Liver (tissue), 9 donors: ENCODE measurements around the gene IFNLR1. TPM values are rescaled to one million over a fixed set of nuclear protein-coding genes. Genes with fewer than 3 reads are reported as not detected.

Experiments used
- DNase-seq: peaks from one replicate; pipeline ENCODE4 v3.0.0-alpha.2; 2017; ENCODE audit warnings: low spot score
- H3K27ac ChIP-seq, 2 donors: one replicate each; pipeline ENCODE4 v1.7.0; 2013; ENCODE audit warnings: inconsistent platforms in 2 of 2, low read length in 2 of 2, control low read depth in 1 of 2, low read depth in 1 of 2, mild to moderate bottlenecking in 1 of 2
- H3K27me3 ChIP-seq, 4 donors: one replicate each; pipeline versions ENCODE4 v1.6.1 to v1.7.0; 2013; ENCODE audit warnings: low read length in 3 of 4, inconsistent platforms in 1 of 4, mild to moderate bottlenecking in 1 of 4, moderate library complexity in 1 of 4; ENCODE audit not compliant: control insufficient read depth in 4 of 4, insufficient read depth in 4 of 4
- H3K36me3 ChIP-seq, 4 donors: one replicate each; pipeline versions ENCODE4 v1.6.1 to v1.7.0; 2013; ENCODE audit warnings: low read length in 3 of 4, mild to moderate bottlenecking in 3 of 4, low read depth in 1 of 4, moderate library complexity in 1 of 4; ENCODE audit not compliant: control insufficient read depth in 4 of 4, insufficient read depth in 3 of 4
- H3K4me1 ChIP-seq, 4 donors: one replicate each; pipeline versions ENCODE4 v1.6.1 to v1.7.0; 2013; ENCODE audit warnings: low read length in 3 of 4, mild to moderate bottlenecking in 3 of 4, moderate library complexity in 1 of 4; ENCODE audit not compliant: control insufficient read depth in 4 of 4, insufficient read depth in 4 of 4
- H3K4me3 ChIP-seq, 3 donors: one replicate each; pipeline versions ENCODE4 v1.6.1 to v1.7.0; 2013; ENCODE audit warnings: low read length in 3 of 3, control low read depth in 1 of 3, low read depth in 1 of 3, mild to moderate bottlenecking in 1 of 3
- H3K9ac ChIP-seq, 2 donors: one replicate each; pipeline ENCODE4 v1.7.0; 2013; ENCODE audit warnings: low read length in 2 of 2, mild to moderate bottlenecking in 2 of 2, moderate library complexity in 2 of 2, control low read depth in 1 of 2, low read depth in 1 of 2
- H3K9me3 ChIP-seq, 4 donors: one replicate each; pipeline versions ENCODE4 v1.6.1 to v1.7.0; 2013; ENCODE audit warnings: low read length in 3 of 4; ENCODE audit not compliant: control insufficient read depth in 4 of 4
- EGR1 ChIP-seq, 2 donors: IDR thresholded peaks; 2 replicates each; pipeline ENCODE4 v1.6.1; 2016 to 2018; ENCODE audit warnings: antibody characterized with exemption in 2 of 2, low read depth in 2 of 2
- FOXA2 ChIP-seq: IDR thresholded peaks from 2 replicates; pipeline ENCODE4 v1.6.1; 2016; ENCODE audit warnings: antibody characterized with exemption
- GABPA ChIP-seq, 2 donors: IDR thresholded peaks in 1 of 2; conservative IDR thresholded peaks in 1 of 2; 2 replicates each; pipeline ENCODE4 v1.6.1; 2016; ENCODE audit warnings: antibody characterized with exemption in 2 of 2, mild to moderate bottlenecking in 1 of 2, moderate library complexity in 1 of 2
- HNF4A ChIP-seq, 2 donors: conservative IDR thresholded peaks; 2 replicates each; pipeline ENCODE4 v1.6.1; 2016; ENCODE audit warnings: antibody characterized with exemption in 2 of 2, mild to moderate bottlenecking in 2 of 2
- HNF4G ChIP-seq: IDR thresholded peaks from 2 replicates; pipeline ENCODE4 v1.6.1; 2016; ENCODE audit warnings: antibody characterized with exemption
- JUND ChIP-seq, 2 donors: IDR thresholded peaks; 2 replicates each; pipeline ENCODE4 v1.6.1; 2016; ENCODE audit warnings: antibody characterized with exemption in 2 of 2
- NR2F2 ChIP-seq: IDR thresholded peaks from 2 replicates; pipeline ENCODE4 v1.6.1; 2016; ENCODE audit warnings: antibody characterized with exemption
- RAD21 ChIP-seq, 2 donors: IDR thresholded peaks; 2 replicates each; pipeline ENCODE4 v1.6.1; 2016; ENCODE audit warnings: antibody characterized with exemption in 2 of 2, mild to moderate bottlenecking in 2 of 2
- RXRA ChIP-seq, 2 donors: IDR thresholded peaks; 2 replicates each; pipeline ENCODE4 v1.6.1; 2017 to 2018; ENCODE audit warnings: antibody characterized with exemption in 2 of 2, mild to moderate bottlenecking in 1 of 2
- SP1 ChIP-seq: IDR thresholded peaks from 2 replicates; pipeline ENCODE4 v1.6.1; 2018; ENCODE audit warnings: antibody characterized with exemption, mild to moderate bottlenecking
- TAF1 ChIP-seq: conservative IDR thresholded peaks from 2 replicates; pipeline ENCODE4 v1.6.1; 2016; ENCODE audit warnings: antibody characterized with exemption, mild to moderate bottlenecking
- WGBS: extraction: QIAGEN DNeasy Blood & Tissue Kit; methylation state at CpG from one replicate; pipeline ENCODE4 v1.1.7; 2013; 5-methylcytosine and 5-hydroxymethylcytosine counted together
- polyA plus RNA-seq, 2 donors: library from polyadenylated mRNA; stranded (reverse) in 1 of 2; unstranded in 1 of 2; fragments of 200-250 nt in 1 of 2; fragments of >200 nt in 1 of 2; fragmentation: Nextera tagmentation in 1 of 2; extraction: Ambion mirVana in 1 of 2; gene quantifications; one replicate each; pipeline versions ENCODE4 v1.2.1 to v1.2.3, GENCODE V29; 2013 to 2015
- total RNA-seq, 2 donors: library from RNA; depleted of rRNA; stranded (reverse); fragments of >200 nt; gene quantifications; one replicate each; pipeline ENCODE4 v1.2.3, GENCODE V29; 2014
- TF ChIP-seq, protein P1 (sequence below): IDR thresholded peaks from 2 replicates; pipeline ENCODE4 v1.6.1; 2016; ENCODE audit warnings: antibody characterized with exemption, mild to moderate bottlenecking
- TF ChIP-seq, protein P2 (sequence below): IDR thresholded peaks from 2 replicates; pipeline ENCODE4 v1.6.1; 2016; ENCODE audit warnings: antibody characterized with exemption
- TF ChIP-seq, protein P3 (sequence below): IDR thresholded peaks from 2 replicates; pipeline ENCODE4 v1.6.1; 2016; ENCODE audit warnings: antibody characterized with exemption
- TF ChIP-seq, protein P4 (sequence below): fragments of 150-350 bp; IDR thresholded peaks from 2 replicates; pipeline ENCODE4 v1.5.1; 2017; ENCODE audit warnings: improper control_type of control experiment, low read depth, low read length; ENCODE audit not compliant: missing input control
- donor health status: healthy.
- donor health status: healthy.
- donor health status: healthy.
- donor health status: healthy.
- donor health status: healthy.

IFNLR1 gene
- total and polyA plus RNA-seq, 4 donors, result 2.2 to 6.4 (median 3.5) TPM

DNA sequence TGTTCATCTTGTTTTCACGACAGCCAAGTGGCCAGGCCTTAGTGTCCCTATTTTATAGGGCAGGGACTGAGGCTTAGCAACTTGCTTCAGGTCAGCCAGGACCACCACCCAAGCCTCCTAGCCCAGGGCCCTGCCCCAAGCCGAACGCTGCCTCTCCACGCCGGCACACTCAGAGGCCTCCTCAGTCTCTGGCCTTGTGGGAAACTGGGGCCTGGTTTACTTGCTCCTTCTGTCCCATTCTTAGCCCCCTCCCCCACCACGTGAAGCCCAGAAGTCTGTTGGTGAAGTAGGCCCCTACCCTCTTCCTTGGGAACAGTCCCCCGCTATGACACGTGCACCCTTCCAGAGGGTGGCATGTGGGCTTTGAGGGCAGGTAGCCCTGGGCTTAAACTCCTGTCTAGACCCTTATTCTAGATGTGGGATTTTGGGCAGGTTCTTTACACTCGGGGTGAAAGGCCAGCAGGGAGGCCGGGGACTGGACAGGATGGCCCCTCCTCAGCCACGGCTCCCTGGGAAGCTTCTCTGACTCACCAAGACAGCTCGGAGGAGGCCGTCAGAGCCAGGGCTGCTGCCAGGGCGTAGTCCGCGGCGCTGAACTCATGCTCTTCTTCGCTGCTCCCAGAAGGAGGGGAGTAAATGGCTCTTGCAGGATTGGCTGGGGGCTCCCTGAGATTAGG lies 79.5 kb downstream of the IFNLR1 start:
- no peak for TF ChIP-seq GABPA (IDR thresholded peaks at IDR 0.05 in 1 of 2, conservative IDR thresholded peaks at IDR 0.05 in 1 of 2)
- TF ChIP-seq HNF4G, result no peak
- no peak for TF ChIP-seq JUND (IDR thresholded peaks at IDR 0.05)
- no peak for TF ChIP-seq TAF1
- no peak for TF ChIP-seq SP1
- no peak for TF ChIP-seq RXRA (IDR thresholded peaks at IDR 0.05)
- TF ChIP-seq HNF4A (conservative IDR thresholded peaks at IDR 0.05), result no peak
- TF ChIP-seq, protein P1, sequence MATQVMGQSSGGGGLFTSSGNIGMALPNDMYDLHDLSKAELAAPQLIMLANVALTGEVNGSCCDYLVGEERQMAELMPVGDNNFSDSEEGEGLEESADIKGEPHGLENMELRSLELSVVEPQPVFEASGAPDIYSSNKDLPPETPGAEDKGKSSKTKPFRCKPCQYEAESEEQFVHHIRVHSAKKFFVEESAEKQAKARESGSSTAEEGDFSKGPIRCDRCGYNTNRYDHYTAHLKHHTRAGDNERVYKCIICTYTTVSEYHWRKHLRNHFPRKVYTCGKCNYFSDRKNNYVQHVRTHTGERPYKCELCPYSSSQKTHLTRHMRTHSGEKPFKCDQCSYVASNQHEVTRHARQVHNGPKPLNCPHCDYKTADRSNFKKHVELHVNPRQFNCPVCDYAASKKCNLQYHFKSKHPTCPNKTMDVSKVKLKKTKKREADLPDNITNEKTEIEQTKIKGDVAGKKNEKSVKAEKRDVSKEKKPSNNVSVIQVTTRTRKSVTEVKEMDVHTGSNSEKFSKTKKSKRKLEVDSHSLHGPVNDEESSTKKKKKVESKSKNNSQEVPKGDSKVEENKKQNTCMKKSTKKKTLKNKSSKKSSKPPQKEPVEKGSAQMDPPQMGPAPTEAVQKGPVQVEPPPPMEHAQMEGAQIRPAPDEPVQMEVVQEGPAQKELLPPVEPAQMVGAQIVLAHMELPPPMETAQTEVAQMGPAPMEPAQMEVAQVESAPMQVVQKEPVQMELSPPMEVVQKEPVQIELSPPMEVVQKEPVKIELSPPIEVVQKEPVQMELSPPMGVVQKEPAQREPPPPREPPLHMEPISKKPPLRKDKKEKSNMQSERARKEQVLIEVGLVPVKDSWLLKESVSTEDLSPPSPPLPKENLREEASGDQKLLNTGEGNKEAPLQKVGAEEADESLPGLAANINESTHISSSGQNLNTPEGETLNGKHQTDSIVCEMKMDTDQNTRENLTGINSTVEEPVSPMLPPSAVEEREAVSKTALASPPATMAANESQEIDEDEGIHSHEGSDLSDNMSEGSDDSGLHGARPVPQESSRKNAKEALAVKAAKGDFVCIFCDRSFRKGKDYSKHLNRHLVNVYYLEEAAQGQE, result no peak
- TF ChIP-seq EGR1 (IDR thresholded peaks at IDR 0.05; ENCODE audit: low read depth in 2 of 2), result no peak
- TF ChIP-seq, protein P2, sequence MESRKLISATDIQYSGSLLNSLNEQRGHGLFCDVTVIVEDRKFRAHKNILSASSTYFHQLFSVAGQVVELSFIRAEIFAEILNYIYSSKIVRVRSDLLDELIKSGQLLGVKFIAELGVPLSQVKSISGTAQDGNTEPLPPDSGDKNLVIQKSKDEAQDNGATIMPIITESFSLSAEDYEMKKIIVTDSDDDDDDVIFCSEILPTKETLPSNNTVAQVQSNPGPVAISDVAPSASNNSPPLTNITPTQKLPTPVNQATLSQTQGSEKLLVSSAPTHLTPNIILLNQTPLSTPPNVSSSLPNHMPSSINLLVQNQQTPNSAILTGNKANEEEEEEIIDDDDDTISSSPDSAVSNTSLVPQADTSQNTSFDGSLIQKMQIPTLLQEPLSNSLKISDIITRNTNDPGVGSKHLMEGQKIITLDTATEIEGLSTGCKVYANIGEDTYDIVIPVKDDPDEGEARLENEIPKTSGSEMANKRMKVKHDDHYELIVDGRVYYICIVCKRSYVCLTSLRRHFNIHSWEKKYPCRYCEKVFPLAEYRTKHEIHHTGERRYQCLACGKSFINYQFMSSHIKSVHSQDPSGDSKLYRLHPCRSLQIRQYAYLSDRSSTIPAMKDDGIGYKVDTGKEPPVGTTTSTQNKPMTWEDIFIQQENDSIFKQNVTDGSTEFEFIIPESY, result no peak
- TF ChIP-seq FOXA2, result no peak
- Histone ChIP-seq H3K36me3 (no peaks in the 10 kb centered on the region), H3K9ac (no peak overlapping the region), H3K4me3 (no peak overlapping the region), H3K9me3 (no peaks in the 10 kb centered on the region), H3K4me1 (no peaks in the 10 kb centered on the region), H3K27ac (no peak overlapping the region), H3K27me3 (no peaks in the 10 kb centered on the region)
- DNase-seq, result no peak
- 88% methylated on average over 18 of the region's 18 CpGs for WGBS

DNA sequence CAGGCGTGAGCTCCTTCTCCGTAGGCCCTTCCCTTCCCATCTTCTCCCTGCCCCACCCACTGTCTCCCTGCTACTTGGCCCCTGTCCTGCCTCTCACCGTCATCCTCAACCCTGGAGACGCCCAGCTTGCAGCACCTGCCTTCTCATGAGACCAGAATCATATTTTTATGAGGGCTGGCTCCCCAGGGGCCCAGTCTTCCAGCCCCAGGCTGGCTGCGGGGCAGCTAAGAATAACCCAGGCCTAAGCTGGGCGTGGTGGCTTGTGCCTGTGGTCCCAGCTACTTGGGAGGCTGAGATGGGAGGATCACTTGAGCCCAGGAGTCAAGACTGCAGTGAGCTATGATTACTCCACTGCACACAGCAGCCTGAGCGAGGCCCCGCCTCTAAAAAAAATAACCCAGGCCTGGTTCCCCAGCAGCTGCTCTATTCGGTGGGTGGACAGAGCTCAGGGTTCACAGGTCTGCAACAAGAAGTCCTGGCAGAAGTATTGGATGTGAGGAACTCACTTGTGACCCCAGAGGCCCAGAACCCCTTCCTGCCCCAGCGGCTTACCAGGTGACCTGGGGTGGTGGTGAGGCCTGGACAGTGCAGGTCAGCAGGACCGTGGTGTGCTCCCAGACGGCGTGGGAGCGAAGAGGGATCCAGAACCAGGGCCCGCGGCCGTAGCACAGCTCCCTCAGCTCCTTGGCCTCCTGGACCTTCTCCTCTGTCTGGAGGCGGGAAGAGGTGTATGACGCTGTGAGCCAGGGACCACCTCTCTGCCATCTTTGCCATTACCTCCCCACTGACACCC lies 81.5 kb downstream of the IFNLR1 start:
- Histone ChIP-seq H3K27me3 (no peaks in the 10 kb centered on the region), H3K36me3 (no peaks in the 10 kb centered on the region), H3K4me3 (no peak overlapping the region), H3K9ac (no peak overlapping the region), H3K9me3 (no peaks in the 10 kb centered on the region), H3K27ac (no peak overlapping the region), H3K4me1 (no peaks in the 10 kb centered on the region)
- no peak for DNase-seq
- WGBS, result 88% methylated on average over 19 of the region's 19 CpGs
- TF ChIP-seq JUND (IDR thresholded peaks at IDR 0.05) (no peak), RXRA (IDR thresholded peaks at IDR 0.05) (no peak), HNF4A (conservative IDR thresholded peaks at IDR 0.05) (no peak), NR2F2 (no peak), SP1 (no peak), RAD21 (IDR thresholded peaks at IDR 0.05) (no peak), HNF4G (no peak), GABPA (IDR thresholded peaks at IDR 0.05 in 1 of 2, conservative IDR thresholded peaks at IDR 0.05 in 1 of 2) (no peak), EGR1 (IDR thresholded peaks at IDR 0.05; ENCODE audit: low read depth in 2 of 2) (no peak), TAF1 (no peak), FOXA2 (no peak)
- TF ChIP-seq, protein P3, sequence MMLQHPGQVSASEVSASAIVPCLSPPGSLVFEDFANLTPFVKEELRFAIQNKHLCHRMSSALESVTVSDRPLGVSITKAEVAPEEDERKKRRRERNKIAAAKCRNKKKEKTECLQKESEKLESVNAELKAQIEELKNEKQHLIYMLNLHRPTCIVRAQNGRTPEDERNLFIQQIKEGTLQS, result no peak
- TF ChIP-seq, protein P1, result no peak
- TF ChIP-seq, protein P4, sequence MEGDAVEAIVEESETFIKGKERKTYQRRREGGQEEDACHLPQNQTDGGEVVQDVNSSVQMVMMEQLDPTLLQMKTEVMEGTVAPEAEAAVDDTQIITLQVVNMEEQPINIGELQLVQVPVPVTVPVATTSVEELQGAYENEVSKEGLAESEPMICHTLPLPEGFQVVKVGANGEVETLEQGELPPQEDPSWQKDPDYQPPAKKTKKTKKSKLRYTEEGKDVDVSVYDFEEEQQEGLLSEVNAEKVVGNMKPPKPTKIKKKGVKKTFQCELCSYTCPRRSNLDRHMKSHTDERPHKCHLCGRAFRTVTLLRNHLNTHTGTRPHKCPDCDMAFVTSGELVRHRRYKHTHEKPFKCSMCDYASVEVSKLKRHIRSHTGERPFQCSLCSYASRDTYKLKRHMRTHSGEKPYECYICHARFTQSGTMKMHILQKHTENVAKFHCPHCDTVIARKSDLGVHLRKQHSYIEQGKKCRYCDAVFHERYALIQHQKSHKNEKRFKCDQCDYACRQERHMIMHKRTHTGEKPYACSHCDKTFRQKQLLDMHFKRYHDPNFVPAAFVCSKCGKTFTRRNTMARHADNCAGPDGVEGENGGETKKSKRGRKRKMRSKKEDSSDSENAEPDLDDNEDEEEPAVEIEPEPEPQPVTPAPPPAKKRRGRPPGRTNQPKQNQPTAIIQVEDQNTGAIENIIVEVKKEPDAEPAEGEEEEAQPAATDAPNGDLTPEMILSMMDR, result no peak
- TF ChIP-seq, protein P2, result no peak
